H1 (cell line): ENCODE results near the gene TRABD. TPM values are rescaled to one million over a fixed set of nuclear protein-coding genes. Genes with fewer than 3 reads are reported as not detected.

Source experiments
- CTCF ChIA-PET: fragments of 300-600 bp; sonication (Branson Sonifier 250); formaldehyde crosslinking; loops from one replicate; lab custom pipeline; 2021; ENCODE audit not compliant: partially characterized antibody; lab: Charles Lee
- POLR2A ChIA-PET: fragments of 300-600 bp; sonication (Branson Sonifier 250); formaldehyde crosslinking; loops from one replicate; lab custom pipeline; 2021; ENCODE audit warnings: inconsistent platforms; ENCODE audit not compliant: partially characterized antibody; lab: Charles Lee
- DNase-seq, 2 experiments: peaks; one replicate each; pipeline versions ENCODE4 v3.0.0 to v3.0.0-alpha.2; 2010 to 2022; ENCODE audit warnings: low spot score in 2 of 2, low read depth in 1 of 2, mixed read lengths in 1 of 2
- FAIRE-seq: peaks from 2 replicates; lab custom pipeline; 2011; peaks lifted over from hg19 to GRCh38; lab: Jason Lieb, UNC
- H2AFZ ChIP-seq: 2 replicates; pipeline ENCODE4 v1.8.1; 2012; ENCODE audit warnings: low read length, inconsistent platforms
- H2AK5ac ChIP-seq: 2 replicates; pipeline ENCODE4 v1.6.1; 2013; ENCODE audit warnings: low read depth, low read length
- H2BK120ac ChIP-seq: replicated peaks from 2 replicates; pipeline ENCODE3; 2013; ENCODE audit warnings: low read depth, low read length, inconsistent platforms
- H2BK12ac ChIP-seq: 2 replicates; pipeline ENCODE4 v1.6.1; 2013; ENCODE audit warnings: low read depth, low read length
- H2BK15ac ChIP-seq: 2 replicates; pipeline ENCODE4 v1.6.1; 2013; ENCODE audit warnings: low read length
- H2BK20ac ChIP-seq: 2 replicates; pipeline ENCODE4 v1.6.1; 2013; ENCODE audit warnings: low read length
- H2BK5ac ChIP-seq: 2 replicates; pipeline ENCODE4 v1.6.1; 2013; ENCODE audit warnings: low read depth, low read length
- H3K14ac ChIP-seq: 2 replicates; pipeline ENCODE4 v1.6.1; 2013; ENCODE audit warnings: inconsistent platforms; ENCODE audit not compliant: insufficient read length
- H3K18ac ChIP-seq: 2 replicates; pipeline ENCODE4 v1.6.1; 2013; ENCODE audit warnings: low read length; ENCODE audit errors: extremely low read depth
- H3K23ac ChIP-seq: 2 replicates; pipeline ENCODE4 v1.6.1; 2013; ENCODE audit warnings: inconsistent platforms; ENCODE audit not compliant: insufficient read length
- H3K23me2 ChIP-seq: 2 replicates; pipeline ENCODE4 v1.6.1; 2013; ENCODE audit warnings: low read depth, low read length
- H3K27ac ChIP-seq: 2 replicates; pipeline ENCODE4 v1.6.1; 2011; ENCODE audit warnings: low read depth, low read length, inconsistent platforms
- H3K27me3 ChIP-seq, 4 experiments: replicated peaks in 1 of 4; 1 replicate in 1 of 4; 2 replicates in 3 of 4; pipeline versions ENCODE4 v1.6.1 to v1.8.1; 2011 to 2013; ENCODE audit warnings: low read length in 3 of 4, mild to moderate bottlenecking in 3 of 4, inconsistent platforms in 2 of 4, mixed read lengths in 2 of 4, moderate library complexity in 1 of 4; ENCODE audit not compliant: control insufficient read depth in 3 of 4, insufficient read depth in 3 of 4; ENCODE audit errors: extremely low read depth in 1 of 4
- H3K36me3 ChIP-seq, 4 experiments: 2 replicates each; pipeline versions ENCODE4 v1.6.1 to v1.8.1; 2011 to 2013; ENCODE audit warnings: mild to moderate bottlenecking in 4 of 4, low read length in 3 of 4, moderate library complexity in 2 of 4, control low read depth in 1 of 4, inconsistent platforms in 1 of 4; ENCODE audit not compliant: insufficient read depth in 4 of 4, control insufficient read depth in 2 of 4
- H3K4ac ChIP-seq: replicated peaks from 2 replicates; pipeline ENCODE3; 2013; ENCODE audit warnings: low read length, low read depth, mixed read lengths, inconsistent platforms; ENCODE audit not compliant: insufficient read length
- H3K4me1 ChIP-seq, 4 experiments: replicated peaks in 1 of 4; 1 replicate in 1 of 4; 2 replicates in 3 of 4; pipeline versions ENCODE4 v1.6.1 to v1.8.1; 2011 to 2013; ENCODE audit warnings: low read length in 3 of 4, inconsistent platforms in 2 of 4, mixed read lengths in 1 of 4; ENCODE audit not compliant: insufficient read depth in 4 of 4, control insufficient read depth in 3 of 4
- H3K4me2 ChIP-seq, 2 experiments: 2 replicates each; pipeline versions ENCODE4 v1.6.1 to v1.8.1; 2011 to 2013; ENCODE audit warnings: low read depth in 2 of 2, low read length in 2 of 2, control low read depth in 1 of 2, inconsistent platforms in 1 of 2, mild to moderate bottlenecking in 1 of 2; ENCODE audit not compliant: insufficient read depth in 1 of 2
- H3K4me3 ChIP-seq, 4 experiments: fragments of 200-600, 300-600 bp in 1 of 4; sonication (generic), shearing (Covaris generic), sonication (Bioruptor Twin) in 1 of 4; 2 replicates each; pipeline versions ENCODE4 v1.5.1 to v1.8.1; 2011 to 2016; ENCODE audit warnings: low read length in 4 of 4, low read depth in 3 of 4, control low read depth in 2 of 4, inconsistent platforms in 2 of 4, mild to moderate bottlenecking in 2 of 4, mixed read lengths in 1 of 4, moderate library complexity in 1 of 4; ENCODE audit not compliant: insufficient read depth in 2 of 4; ENCODE audit errors: extremely low read depth in 1 of 4
- H3K56ac ChIP-seq: replicated peaks from 2 replicates; pipeline ENCODE3; 2013; ENCODE audit warnings: low read depth, mild to moderate bottlenecking, mixed read lengths, low read length, inconsistent platforms; ENCODE audit not compliant: insufficient read length
- H3K79me1 ChIP-seq: 2 replicates; pipeline ENCODE4 v1.6.1; 2013; ENCODE audit warnings: low read depth, low read length, control low read depth
- H3K79me2 ChIP-seq, 2 experiments: 2 replicates each; pipeline versions ENCODE4 v1.6.1 to v1.8.1; 2012 to 2013; ENCODE audit warnings: low read length in 2 of 2, mild to moderate bottlenecking in 2 of 2, inconsistent platforms in 1 of 2; ENCODE audit not compliant: insufficient read depth in 2 of 2, control insufficient read depth in 1 of 2
- H3K9ac ChIP-seq, 4 experiments: replicated peaks in 1 of 4; 1 replicate in 1 of 4; 2 replicates in 3 of 4; pipeline versions ENCODE4 v1.6.1 to v1.8.1; 2011 to 2013; ENCODE audit warnings: low read depth in 3 of 4, low read length in 3 of 4, control low read depth in 2 of 4, mild to moderate bottlenecking in 2 of 4, moderate library complexity in 2 of 4, inconsistent platforms in 1 of 4; ENCODE audit errors: extremely low read depth in 1 of 4
- H3K9me3 ChIP-seq, 2 experiments: 2 replicates each; pipeline versions ENCODE4 v1.6.1 to v1.8.1; 2012 to 2013; ENCODE audit warnings: mild to moderate bottlenecking in 2 of 2, moderate library complexity in 2 of 2, control low read depth in 1 of 2, inconsistent platforms in 1 of 2, low read depth in 1 of 2, low read length in 1 of 2, mixed read lengths in 1 of 2; ENCODE audit not compliant: insufficient read depth in 2 of 2
- H4K20me1 ChIP-seq, 2 experiments: replicated peaks in 1 of 2; 2 replicates each; pipeline versions ENCODE3 to v1.8.1; 2011 to 2013; ENCODE audit warnings: inconsistent platforms in 2 of 2, low read length in 2 of 2, mild to moderate bottlenecking in 1 of 2; ENCODE audit not compliant: insufficient read depth in 2 of 2, control insufficient read depth in 1 of 2
- H4K5ac ChIP-seq: 2 replicates; pipeline ENCODE4 v1.6.1; 2013; ENCODE audit warnings: low read length, low read depth, mixed read lengths, inconsistent platforms; ENCODE audit not compliant: insufficient read length
- H4K8ac ChIP-seq: 2 replicates; pipeline ENCODE4 v1.8.0; 2013; ENCODE audit warnings: mild to moderate bottlenecking, moderate library complexity, low read length, inconsistent platforms; ENCODE audit not compliant: insufficient read depth; ENCODE audit errors: extremely low read depth
- H4K91ac ChIP-seq: replicated peaks from 2 replicates; pipeline ENCODE3; 2013; ENCODE audit warnings: low read length, mixed read lengths, inconsistent platforms; ENCODE audit not compliant: insufficient read length
- CHD1 ChIP-seq: IDR thresholded peaks from 2 replicates; pipeline ENCODE4 v1.6.1; 2012; ENCODE audit warnings: low read depth, low read length, improper control_type of control experiment
- CTBP2 ChIP-seq: IDR thresholded peaks from 2 replicates; pipeline ENCODE4 v1.7.0; 2011; ENCODE audit warnings: borderline replicate concordance, mild to moderate bottlenecking, moderate library complexity, mixed read lengths, low read length; ENCODE audit not compliant: insufficient read depth, insufficient read length
- EGR1 ChIP-seq: IDR thresholded peaks from 2 replicates; pipeline ENCODE4 v1.6.1; 2011; ENCODE audit warnings: low read depth, low read length, borderline replicate concordance
- PHF8 ChIP-seq: fragments of 200-600 bp; sonication (generic); conservative IDR thresholded peaks from 2 replicates; pipeline ENCODE4 v1.7.1; 2012; ENCODE audit warnings: low read depth, mild to moderate bottlenecking, inconsistent platforms, low read length, moderate library complexity
- POLR2AphosphoS5 ChIP-seq: IDR thresholded peaks from 2 replicates; pipeline ENCODE4 v1.6.1; 2011; ENCODE audit warnings: low read depth, low read length
- RFX5 ChIP-seq: IDR thresholded peaks from 2 replicates; pipeline ENCODE4 v1.6.1; 2011; ENCODE audit warnings: low read depth, low read length, improper control_type of control experiment, borderline replicate concordance
- SIN3A ChIP-seq, 2 experiments: IDR thresholded peaks in 1 of 2; conservative IDR thresholded peaks in 1 of 2; 2 replicates each; pipeline ENCODE4 v1.6.1; 2011 to 2012; ENCODE audit warnings: low read length in 2 of 2, improper control_type of control experiment in 1 of 2, low read depth in 1 of 2, mild to moderate bottlenecking in 1 of 2
- SRF ChIP-seq: IDR thresholded peaks from 2 replicates; pipeline ENCODE4 v1.6.1; 2011; ENCODE audit warnings: mild to moderate bottlenecking, low read depth, low read length, moderate library complexity
- TCF12 ChIP-seq: IDR thresholded peaks from 2 replicates; pipeline ENCODE4 v1.6.1; 2011; ENCODE audit warnings: low read depth, mild to moderate bottlenecking, low read length
- TEAD4 ChIP-seq: IDR thresholded peaks from 2 replicates; pipeline ENCODE4 v1.6.1; 2012; ENCODE audit warnings: low read depth, low read length, inconsistent platforms, mixed read lengths
- WGBS, 2 experiments: shearing (Covaris generic) in 1 of 2; methylation state at CpG; one replicate each; pipeline versions ENCODE4 v1.1.6 to v1.1.7; 2013 to 2015; ENCODE audit warnings: low lambda C conversion rate in 2 of 2, mixed read lengths in 2 of 2, inconsistent platforms in 1 of 2, low coverage in 1 of 2, missing lambda C conversion rate in 1 of 2; ENCODE audit not compliant: insufficient replicate concordance in 2 of 2, insufficient coverage in 1 of 2, insufficient read length in 1 of 2; ENCODE audit errors: extremely low coverage in 1 of 2, missing lambda C conversion rate in 1 of 2; 5-methylcytosine and 5-hydroxymethylcytosine counted together
- polyA plus RNA-seq, 7 experiments: library from polyadenylated mRNA; depleted of rRNA in 3 of 7; stranded (reverse) in 5 of 7; unstranded in 2 of 7; fragments of >200 nt in 5 of 7; fragments of 200-250 nt in 2 of 7; gene quantifications; 1 replicate in 5 of 7; 2 replicates in 1 of 7; 4 replicates in 1 of 7; pipeline versions ENCODE4 v1.2.1 to v1.2.3, GENCODE V29; 2011 to 2013; ENCODE audit warnings: missing spikeins in 2 of 7, mixed read lengths in 2 of 7
- total RNA-seq: library from RNA; stranded (reverse); fragmentation: NEBNext Ultra II Directional; extraction: Animal tissue kit (Norgen Biotek cat#: 25700); gene quantifications from 2 replicates; pipeline ENCODE4 v1.2.1, GENCODE V29; 2021
- TF ChIP-seq, protein P1 (sequence below): IDR thresholded peaks from 2 replicates; pipeline ENCODE4 v1.6.1; 2012; ENCODE audit warnings: inconsistent platforms

The TRABD gene
- total and polyA plus RNA-seq, 2 of the 8 experiments (the other 6 are each of a cell fraction or from before 2014, with no cell fraction given) = 44.2 to 57.5 TPM

DNA sequence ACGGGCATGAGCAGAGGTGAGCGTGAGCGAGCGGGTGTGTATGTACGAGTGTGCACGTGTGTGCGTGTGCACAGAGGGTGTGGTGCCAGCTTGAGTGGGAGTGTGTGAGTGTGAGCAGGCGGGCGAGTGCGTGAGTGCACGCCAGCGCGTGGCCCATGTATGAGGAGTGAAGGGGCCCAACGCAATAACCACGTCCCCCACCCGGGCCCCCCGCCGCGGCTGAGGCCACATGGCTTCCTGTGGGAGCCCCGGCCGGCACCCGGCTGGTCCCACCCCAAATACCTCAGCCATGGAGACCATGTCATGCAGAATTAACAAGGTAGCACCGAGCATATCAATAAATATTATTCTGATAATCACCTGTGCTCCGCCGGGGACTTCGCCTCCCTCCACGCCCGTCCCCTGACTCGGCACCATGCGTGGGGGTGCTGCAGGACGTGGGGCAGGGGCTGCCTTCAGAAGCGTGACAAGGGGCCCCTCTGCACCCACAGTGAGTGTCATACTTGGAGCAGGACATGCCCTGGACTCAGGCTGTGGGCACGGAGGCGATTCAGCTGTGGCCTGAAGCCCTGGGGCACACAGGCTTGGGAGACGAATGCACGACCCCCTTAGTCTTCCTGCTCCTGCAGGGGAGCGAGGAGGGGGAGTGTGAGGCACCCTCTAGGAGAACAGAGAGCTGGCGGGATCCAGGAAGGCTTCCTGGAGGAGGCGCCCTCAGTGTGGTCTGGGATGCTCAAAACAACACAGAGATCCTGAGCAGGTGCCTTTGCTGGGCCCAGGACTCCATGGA is 5.6 kb upstream of the TRABD start:
- no peak overlapping the region for H3K23ac ChIP-seq
- no peak overlapping the region for H3K4ac ChIP-seq
- H4K5ac ChIP-seq = no peak overlapping the region
- no peak overlapping the region for H4K8ac ChIP-seq
- peak overlapping the region; percentile 88; the same call in 1 of the 2 replicates for H2BK15ac ChIP-seq
- no peaks in the 10 kb centered on the region for H3K36me3 ChIP-seq
- ChIA-PET POLR2A (interaction anchor here (1.0 kb wide), 1 partner anchor 29 kb away, joined by 3 read pairs; no protein-coding TSS in a partner anchor), CTCF (no interaction called here)
- FAIRE-seq (no peak), DNase-seq (no peak)
- H3K9ac ChIP-seq = no peak overlapping the region
- no peak overlapping the region for H3K27ac ChIP-seq
- no peak overlapping the region for H3K56ac ChIP-seq
- no peak overlapping the region for H2BK20ac ChIP-seq
- H3K18ac ChIP-seq = no peak overlapping the region
- peaks cover 0 to 7% of the 10 kb centered on the region in 2 experiments for H4K20me1 ChIP-seq
- H3K79me1 ChIP-seq = no peaks in the 10 kb centered on the region; the same call in 1 of the 2 replicates
- H3K23me2 ChIP-seq = peaks cover 1% of the 10 kb centered on the region; the same call in 1 of the 2 replicates
- peaks cover 0 to 16% (median 9%) of the 10 kb centered on the region in 4 experiments; a peak in 4 of 7 replicates for H3K4me1 ChIP-seq
- no peak overlapping the region for H2AFZ ChIP-seq
- peak overlapping the region; percentile 73 for H4K91ac ChIP-seq
- no peak overlapping the region for H3K4me3 ChIP-seq
- H2BK5ac ChIP-seq = no peak overlapping the region
- H2AK5ac ChIP-seq = no peak overlapping the region
- H3K9me3 ChIP-seq = no peaks in the 10 kb centered on the region
- H3K79me2 ChIP-seq = no peaks in the 10 kb centered on the region
- H3K14ac ChIP-seq = no peak overlapping the region
- H3K27me3 ChIP-seq = peaks cover 0 to 10% (median 4%) of the 10 kb centered on the region in 4 experiments; a peak in 3 of 7 replicates
- no peak overlapping the region for H2BK120ac ChIP-seq
- WGBS, 2 experiments = 92% methylated on average over 37 of the region's 39 CpGs; no CpG with 5 or more reads in 1 of the 2 experiments
- no peak overlapping the region for H3K4me2 ChIP-seq
- peak overlapping the region; percentile 77; the same call in 1 of the 2 replicates for H2BK12ac ChIP-seq
- TF ChIP-seq CTBP2 (no peak), TCF12 (no peak), SIN3A (conservative IDR thresholded peaks at IDR 0.05 in 1 of 2, IDR thresholded peaks at IDR 0.05 in 1 of 2; ENCODE audit: low read depth in 1 of 2, low read length in 2 of 2) (no peak), RFX5 (no peak), EGR1 (no peak), SRF (no peak), PHF8 (no peak), POLR2AphosphoS5 (no peak), CHD1 (no peak), TEAD4 (no peak)
- TF ChIP-seq, protein P1, sequence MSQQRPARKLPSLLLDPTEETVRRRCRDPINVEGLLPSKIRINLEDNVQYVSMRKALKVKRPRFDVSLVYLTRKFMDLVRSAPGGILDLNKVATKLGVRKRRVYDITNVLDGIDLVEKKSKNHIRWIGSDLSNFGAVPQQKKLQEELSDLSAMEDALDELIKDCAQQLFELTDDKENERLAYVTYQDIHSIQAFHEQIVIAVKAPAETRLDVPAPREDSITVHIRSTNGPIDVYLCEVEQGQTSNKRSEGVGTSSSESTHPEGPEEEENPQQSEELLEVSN = no peak
